DOHH2 (cell line): ENCODE data around the gene FANK1.

ENCODE experiments used
- EZH2phosphoT487 ChIP-seq: fragments of 200-600 bp; sonication (generic); IDR thresholded peaks from 2 replicates; pipeline ENCODE4 v1.6.1; 2017; ENCODE audit warnings: borderline replicate concordance, mild to moderate bottlenecking, antibody characterized with exemption, low read length, moderate library complexity, mixed read lengths
- TF ChIP-seq, protein P1 (sequence below): fragments of 200-600 bp; sonication (generic); IDR thresholded peaks from one replicate; pipeline ENCODE4 v1.5.1; 2014; ENCODE audit warnings: antibody characterized with exemption, mild to moderate bottlenecking, low read depth, low read length; ENCODE audit not compliant: poor library complexity, severe bottlenecking

- TF ChIP-seq, protein P1, sequence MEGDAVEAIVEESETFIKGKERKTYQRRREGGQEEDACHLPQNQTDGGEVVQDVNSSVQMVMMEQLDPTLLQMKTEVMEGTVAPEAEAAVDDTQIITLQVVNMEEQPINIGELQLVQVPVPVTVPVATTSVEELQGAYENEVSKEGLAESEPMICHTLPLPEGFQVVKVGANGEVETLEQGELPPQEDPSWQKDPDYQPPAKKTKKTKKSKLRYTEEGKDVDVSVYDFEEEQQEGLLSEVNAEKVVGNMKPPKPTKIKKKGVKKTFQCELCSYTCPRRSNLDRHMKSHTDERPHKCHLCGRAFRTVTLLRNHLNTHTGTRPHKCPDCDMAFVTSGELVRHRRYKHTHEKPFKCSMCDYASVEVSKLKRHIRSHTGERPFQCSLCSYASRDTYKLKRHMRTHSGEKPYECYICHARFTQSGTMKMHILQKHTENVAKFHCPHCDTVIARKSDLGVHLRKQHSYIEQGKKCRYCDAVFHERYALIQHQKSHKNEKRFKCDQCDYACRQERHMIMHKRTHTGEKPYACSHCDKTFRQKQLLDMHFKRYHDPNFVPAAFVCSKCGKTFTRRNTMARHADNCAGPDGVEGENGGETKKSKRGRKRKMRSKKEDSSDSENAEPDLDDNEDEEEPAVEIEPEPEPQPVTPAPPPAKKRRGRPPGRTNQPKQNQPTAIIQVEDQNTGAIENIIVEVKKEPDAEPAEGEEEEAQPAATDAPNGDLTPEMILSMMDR: no peak
- no peak for TF ChIP-seq EZH2phosphoT487
Measured at GRCh38 chr10:126054191-126054590, 157.8 kb downstream of the FANK1 start.
